ENCODE data around the gene PER3.

The PER3 gene

GRCh38 chr1:7833035-7833434 lies 48.9 kb downstream of the PER3 start:
- Histone ChIP-seq H3K36me3 (ENCODE audit: insufficient read depth, low read length) (no peaks in the 10 kb centered on the region), H4K20me1 (ENCODE audit: insufficient read depth, low read length) (no peaks in the 10 kb centered on the region), H3K9ac (ENCODE audit: low read length) (no peak overlapping the region), H3K79me2 (ENCODE audit: insufficient read depth, low read length) (no peaks in the 10 kb centered on the region), H3K4me3 (ENCODE audit: low read depth, low read length, poor library complexity, severe bottlenecking) (no peak overlapping the region), H2AFZ (ENCODE audit: low read length) (no peak overlapping the region), H3K27ac (ENCODE audit: low read depth, low read length, poor library complexity, severe bottlenecking) (no peak overlapping the region), H3K27me3 (ENCODE audit: insufficient read depth, low read length) (no peaks in the 10 kb centered on the region), H3F3A (ENCODE audit: insufficient read depth, low read length) (no peaks in the 10 kb centered on the region), H3K9me3 (ENCODE audit: low read length) (no peaks in the 10 kb centered on the region), H3K9me2 (ENCODE audit: low read depth, low read length) (no peaks in the 10 kb centered on the region), H3K4me1 (ENCODE audit: insufficient read depth, low read length, severe bottlenecking) (no peaks in the 10 kb centered on the region), H3K4me2 (ENCODE audit: low read length) (no peak overlapping the region)
- TF ChIP-seq EZH2 (IDR thresholded peaks at IDR 0.05; ENCODE audit: borderline replicate concordance, low read length) (no peak), CTCF (IDR thresholded peaks at IDR 0.05; ENCODE audit: low read length) (no peak)

DNA sequence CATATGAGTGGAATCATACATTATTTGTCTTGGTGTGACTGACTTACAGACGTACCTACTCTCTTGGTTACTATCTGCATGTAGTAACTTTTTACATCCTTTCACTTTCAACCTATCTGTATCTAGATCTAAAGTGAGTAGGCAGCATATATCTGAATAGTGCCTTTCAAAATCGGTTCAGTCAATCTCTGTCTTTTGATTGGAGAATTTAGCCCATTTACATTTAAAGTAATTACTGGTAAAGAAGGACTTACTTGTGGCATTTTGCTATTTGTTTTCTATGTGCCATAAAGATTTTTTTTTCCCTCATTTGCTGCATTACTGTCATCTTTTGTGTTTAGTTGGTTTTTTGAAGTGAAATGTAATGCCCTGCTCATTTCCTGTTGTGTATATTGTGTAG lies 54.6 kb downstream of the PER3 start:
- no peaks in the 10 kb centered on the region for H3K4me1 ChIP-seq (ENCODE audit: insufficient read depth, low read length, severe bottlenecking)

DNA sequence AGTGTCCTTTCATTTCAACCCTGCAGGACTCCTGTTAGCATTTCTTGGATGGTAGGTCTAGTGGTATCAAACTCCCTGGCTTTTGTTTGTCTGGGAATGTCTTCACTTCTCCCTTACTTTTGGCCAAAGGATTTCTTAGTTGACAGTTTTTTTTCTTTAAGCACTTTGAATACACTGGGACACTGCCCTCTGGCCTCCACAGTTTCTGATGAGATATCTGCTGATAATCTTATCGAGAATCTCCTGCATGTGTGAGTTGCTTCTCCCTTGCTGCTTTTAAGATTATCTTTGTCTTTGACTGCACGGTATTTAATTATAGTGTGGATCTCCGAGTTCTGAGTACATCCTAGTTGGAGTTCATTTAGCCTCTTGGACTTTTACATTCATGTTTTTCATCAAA lies 55.4 kb downstream of the PER3 start:
- no peak overlapping the region for H3K4me2 ChIP-seq (ENCODE audit: low read length)
- H4K20me1 ChIP-seq (ENCODE audit: insufficient read depth, low read length), result no peaks in the 10 kb centered on the region
- H2AFZ ChIP-seq (ENCODE audit: low read length), result no peak overlapping the region
- TF ChIP-seq CTCF (IDR thresholded peaks at IDR 0.05; ENCODE audit: low read length) (no peak), EZH2 (IDR thresholded peaks at IDR 0.05; ENCODE audit: borderline replicate concordance, low read length) (no peak)
- H3F3A ChIP-seq (ENCODE audit: insufficient read depth, low read length), result no peaks in the 10 kb centered on the region
- no peaks in the 10 kb centered on the region; the same call in 1 of the 2 replicates for H3K9me3 ChIP-seq (ENCODE audit: low read length)
- H3K27ac ChIP-seq (ENCODE audit: low read depth, low read length, poor library complexity, severe bottlenecking), result no peak overlapping the region
- H3K9ac ChIP-seq (ENCODE audit: low read length), result no peak overlapping the region
- no peaks in the 10 kb centered on the region for H3K4me1 ChIP-seq (ENCODE audit: insufficient read depth, low read length, severe bottlenecking)
- no peak overlapping the region for H3K4me3 ChIP-seq (ENCODE audit: low read depth, low read length, poor library complexity, severe bottlenecking)
- H3K9me2 ChIP-seq (ENCODE audit: low read depth, low read length), result no peaks in the 10 kb centered on the region
- no peaks in the 10 kb centered on the region for H3K79me2 ChIP-seq (ENCODE audit: insufficient read depth, low read length)
- H3K36me3 ChIP-seq (ENCODE audit: insufficient read depth, low read length), result no peaks in the 10 kb centered on the region; the same call in 1 of the 2 replicates
- H3K27me3 ChIP-seq (ENCODE audit: insufficient read depth, low read length), result no peaks in the 10 kb centered on the region; the same call in 1 of the 2 replicates

More for the DNA sequence above, 54.6 kb downstream of the PER3 start:
- Histone ChIP-seq H2AFZ (ENCODE audit: low read length) (no peak overlapping the region), H3K4me2 (ENCODE audit: low read length) (no peak overlapping the region), H3K27me3 (ENCODE audit: insufficient read depth, low read length) (no peaks in the 10 kb centered on the region; the same call in 1 of the 2 replicates), H3K9me3 (ENCODE audit: low read length) (no peaks in the 10 kb centered on the region; the same call in 1 of the 2 replicates), H3K79me2 (ENCODE audit: insufficient read depth, low read length) (no peaks in the 10 kb centered on the region), H3K36me3 (ENCODE audit: insufficient read depth, low read length) (no peaks in the 10 kb centered on the region; the same call in 1 of the 2 replicates), H3F3A (ENCODE audit: insufficient read depth, low read length) (no peaks in the 10 kb centered on the region), H3K9me2 (ENCODE audit: low read depth, low read length) (no peaks in the 10 kb centered on the region), H3K27ac (ENCODE audit: low read depth, low read length, poor library complexity, severe bottlenecking) (no peak overlapping the region), H3K4me3 (ENCODE audit: low read depth, low read length, poor library complexity, severe bottlenecking) (no peak overlapping the region), H4K20me1 (ENCODE audit: insufficient read depth, low read length) (no peaks in the 10 kb centered on the region), H3K9ac (ENCODE audit: low read length) (no peak overlapping the region)
- TF ChIP-seq EZH2 (IDR thresholded peaks at IDR 0.05; ENCODE audit: borderline replicate concordance, low read length) (no peak), CTCF (IDR thresholded peaks at IDR 0.05; ENCODE audit: low read length) (no peak)

All from OCI-LY1 (cell line).